ENCODE data around the gene SPRY4.

DNA sequence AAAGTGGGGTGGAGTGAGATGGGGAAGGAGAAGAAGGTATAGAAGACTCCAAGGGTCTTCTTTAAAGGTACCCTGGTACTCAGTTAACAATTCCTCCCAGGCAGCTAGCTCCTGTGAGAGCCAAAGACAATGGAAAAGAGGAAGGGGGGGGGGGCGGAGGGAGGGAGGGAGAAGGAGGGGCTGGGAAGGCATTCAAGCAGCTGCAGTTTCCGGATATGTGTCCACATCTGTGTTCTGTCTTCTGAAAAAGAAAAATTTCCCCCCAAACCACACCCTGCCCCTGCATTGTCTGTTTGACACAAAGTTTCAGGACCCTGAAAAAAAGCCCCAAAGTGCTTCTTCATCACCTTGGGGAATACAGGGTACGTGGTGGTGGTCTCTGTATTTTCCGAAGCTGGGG lies 11.1 kb downstream of the SPRY4 start:
- TF ChIP-seq EZH2 (IDR thresholded peaks at IDR 0.05; ENCODE audit: insufficient read depth, poor library complexity, severe bottlenecking) = no peak
- TF ChIP-seq EZH2phosphoT487 (IDR thresholded peaks at IDR 0.05; ENCODE audit: insufficient read depth, low read depth) = no peak

Data from GM23248 (cell line).